K562 (cell line): ENCODE results near the gene PPDPF. TPM values are rescaled to one million over a fixed set of nuclear protein-coding genes. Genes with fewer than 3 reads are reported as not detected.
A peak's percentile ranks its signal among the peaks of the same experiment; 100 is the strongest.

Experiments used
- ATAC-seq: fragments of 200-7000 bp; cut with Tn5 transposase; 3 replicates; pipeline ENCODE4 v1.9.1; 2020; ENCODE audit warnings: moderate library complexity
- BruUV-seq: library from RNA; stranded (reverse); fragments of 400-500 nt; replicated peaks from 2 replicates; lab custom pipeline; 2021; lab: Mats Ljungman, UMichigan
- CTCF ChIA-PET: fragments of 300-600 bp; formaldehyde crosslinking; extraction: SDS; loops from one replicate; lab custom pipeline; 2021; ENCODE audit warnings: low intra/inter-chr PET ratio; lab: Yijun Ruan, JAX
- POLR2A ChIA-PET: fragments of 300-600, 350-650 bp; sonication (Branson Sonifier 250); formaldehyde crosslinking; extraction: SDS; loops from one replicate; lab custom pipeline; 2021; ENCODE audit warnings: antibody characterized with exemption, inconsistent platforms; lab: Yijun Ruan, JAX
- DNase-seq, 4 experiments: peaks; one replicate each; pipeline versions ENCODE4 v3.0.0 to v3.0.0-alpha.2; 2011 to 2018; ENCODE audit warnings: low spot score in 3 of 4, mixed read lengths in 3 of 4; ENCODE audit errors: extremely low read depth in 1 of 4
- FAIRE-seq: peaks from 2 replicates; lab custom pipeline; 2011; peaks lifted over from hg19 to GRCh38; lab: Jason Lieb, UNC
- H2AFZ ChIP-seq: 2 replicates; pipeline ENCODE4 v1.6.0; 2011; ENCODE audit warnings: low read depth, low read length, control low read depth, inconsistent platforms
- H3K27ac ChIP-seq: fragments of 200-600 bp; 3 replicates; pipeline ENCODE4 v1.8.0; 2011; ENCODE audit warnings: low read depth, mild to moderate bottlenecking, control low read depth, inconsistent platforms, low read length, moderate library complexity, mixed read lengths; ENCODE audit errors: extremely low read depth
- H3K27me3 ChIP-seq, 2 experiments: fragments of 300-600 bp in 1 of 2; 2 replicates in 1 of 2; 3 replicates in 1 of 2; pipeline versions ENCODE4 v1.6.0 to v1.8.0; 2011; ENCODE audit warnings: inconsistent platforms in 2 of 2, low read length in 2 of 2, mild to moderate bottlenecking in 1 of 2, mixed read lengths in 1 of 2, moderate library complexity in 1 of 2; ENCODE audit not compliant: control insufficient read depth in 2 of 2, insufficient read depth in 2 of 2
- H3K36me3 ChIP-seq: fragments of 300-600 bp; 3 replicates; pipeline ENCODE4 v1.8.0; 2011; ENCODE audit warnings: mild to moderate bottlenecking, low read length, inconsistent platforms; ENCODE audit not compliant: control insufficient read depth, insufficient read depth
- H3K4me1 ChIP-seq, 2 experiments: fragments of 200-600 bp in 1 of 2; replicated peaks in 1 of 2; 2 replicates in 1 of 2; 3 replicates in 1 of 2; pipeline versions ENCODE4 v1.5.1 to v1.8.0; 2011; ENCODE audit warnings: inconsistent platforms in 2 of 2, low read length in 2 of 2, mild to moderate bottlenecking in 1 of 2, mixed read lengths in 1 of 2, moderate library complexity in 1 of 2; ENCODE audit not compliant: control insufficient read depth in 2 of 2, insufficient read depth in 2 of 2
- H3K4me2 ChIP-seq: 2 replicates; pipeline ENCODE4 v1.6.1; 2011; ENCODE audit warnings: low read length, control low read depth, inconsistent platforms, mixed read lengths; ENCODE audit not compliant: insufficient read depth
- H3K4me3 ChIP-seq: fragments of 200-600 bp; sonication (generic), shearing (Covaris generic); 2 replicates; pipeline ENCODE4 v1.5.1; 2016; ENCODE audit warnings: control low read depth, inconsistent platforms
- H3K79me2 ChIP-seq: fragments of 200-600 bp; 3 replicates; pipeline ENCODE4 v1.8.0; 2011; ENCODE audit warnings: low read length, inconsistent platforms; ENCODE audit not compliant: control insufficient read depth, insufficient read depth
- H3K9ac ChIP-seq, 2 experiments: 2 replicates each; pipeline versions ENCODE4 v1.6.0 to v1.6.1; 2011; ENCODE audit warnings: low read depth in 2 of 2, low read length in 2 of 2, control low read depth in 1 of 2, inconsistent platforms in 1 of 2, mild to moderate bottlenecking in 1 of 2, mixed read lengths in 1 of 2; ENCODE audit not compliant: insufficient read depth in 1 of 2
- H3K9me1 ChIP-seq: one replicate; pipeline ENCODE4 v1.6.0; 2011; ENCODE audit warnings: inconsistent platforms, mild to moderate bottlenecking, low read length, moderate library complexity; ENCODE audit not compliant: control insufficient read depth, insufficient read depth
- H3K9me3 ChIP-seq: replicated peaks from 2 replicates; pipeline ENCODE4 v1.5.1; 2011; ENCODE audit warnings: low read depth, low read length, inconsistent platforms; ENCODE audit not compliant: control insufficient read depth, insufficient read depth
- H4K20me1 ChIP-seq: replicated peaks from 2 replicates; pipeline ENCODE4 v1.6.1; 2011; ENCODE audit warnings: low read length, inconsistent platforms, mixed read lengths; ENCODE audit not compliant: control insufficient read depth, insufficient read depth
- DIDO1 ChIP-seq: fragments of 450-650 bp; IDR thresholded peaks from 2 replicates; pipeline ENCODE4 v1.6.1; 2016; ENCODE audit warnings: low read depth, missing biosample characterization, missing genetic modification characterization
- NR2C1 ChIP-seq, 2 experiments: fragments of 450-650 bp; IDR thresholded peaks; 2 replicates each; pipeline ENCODE4 v1.6.1; 2017; ENCODE audit warnings: mild to moderate bottlenecking in 2 of 2, antibody characterized with exemption in 1 of 2, inconsistent platforms in 1 of 2, missing compliant biosample characterization in 1 of 2, missing genetic modification characterization in 1 of 2
- NR2C2 ChIP-seq, 2 experiments: fragments of 200-800 bp in 1 of 2; sonication (Bioruptor generic) in 1 of 2; sonication (generic) in 1 of 2; formaldehyde crosslinking in 1 of 2; IDR thresholded peaks; 2 replicates each; pipeline versions ENCODE4 v1.6.1 to v1.8.0; 2016 to 2022; ENCODE audit warnings: mild to moderate bottlenecking in 1 of 2, missing compliant biosample characterization in 1 of 2, missing genetic modification characterization in 1 of 2, missing genetic modification reagents in 1 of 2
- SP1 ChIP-seq: sonication (generic); formaldehyde crosslinking; IDR thresholded peaks from 2 replicates; pipeline ENCODE4 v1.8.1; 2022; ENCODE audit warnings: mild to moderate bottlenecking, missing genetic modification reagents
- THRB ChIP-seq: fragments of 450-650 bp; formaldehyde crosslinking; conservative IDR thresholded peaks from 2 replicates; pipeline ENCODE4 v1.4.0; 2022; ENCODE audit warnings: mild to moderate bottlenecking, missing genetic modification characterization
- ZBTB7A ChIP-seq: IDR thresholded peaks from 2 replicates; pipeline ENCODE4 v1.6.1; 2011; ENCODE audit warnings: low read depth, mild to moderate bottlenecking, low read length, moderate library complexity, borderline replicate concordance; ENCODE audit not compliant: control insufficient read depth
- ZNF140 ChIP-seq: fragments of 250-450 bp; sonication (Bioruptor Pico); IDR thresholded peaks from 2 replicates; pipeline ENCODE4 v1.8.0; 2021; ENCODE audit warnings: moderate library complexity, mild to moderate bottlenecking, inconsistent platforms
- ZNF263 ChIP-seq: sonication (generic); formaldehyde crosslinking; IDR thresholded peaks from 2 replicates; pipeline ENCODE4 v1.8.0; 2022; ENCODE audit warnings: mild to moderate bottlenecking, missing genetic modification reagents, borderline replicate concordance
- WGBS: fragments of 100-300 bp; shearing (Covaris generic); methylation state at CpG from one replicate; pipeline ENCODE4 v1.1.6; 2016; ENCODE audit warnings: low coverage, mixed read lengths; ENCODE audit not compliant: insufficient coverage; ENCODE audit errors: missing lambda C conversion rate; 5-methylcytosine and 5-hydroxymethylcytosine counted together
- in situ Hi-C: fragments of 300-500 bp; cut with MboI; formaldehyde crosslinking; loops from 4 replicates; pipeline ENCODE4 v1.15.0; 2018; ENCODE audit warnings: inconsistent platforms, mixed read lengths
- intact Hi-C: fragments of 100-400 bp; cut with micrococcal nuclease; formaldehyde crosslinking; loops from 2 replicates; pipeline ENCODE4 v1.14.2; 2022
- polyA plus RNA-seq, 8 experiments: library from polyadenylated mRNA; depleted of rRNA in 4 of 8; stranded (reverse) in 5 of 8; unstranded in 3 of 8; fragments of >200 nt; fragmentation: Nextera tagmentation in 2 of 8; fragmentation: Illumina TruSeq in 1 of 8; extraction: Ambion mirVana in 2 of 8; extraction: Trizol in 1 of 8; gene quantifications; 2 replicates each; pipeline versions ENCODE4 v1.2.1 to v1.2.3, GENCODE V29; 2011 to 2014; ENCODE audit warnings: inconsistent platforms in 1 of 8, missing spikeins in 1 of 8
- total RNA-seq, 7 experiments: library from RNA; depleted of rRNA in 6 of 7; stranded (reverse); fragments of >200 nt in 6 of 7; fragmentation: Illumina TruSeq in 2 of 7; extraction: Trizol in 2 of 7; gene quantifications; 2 replicates each; pipeline versions ENCODE4 v1.2.1 to v1.2.3, GENCODE V29; 2011 to 2021; ENCODE audit warnings: low replicate concordance in 1 of 7

Gene PPDPF
- total and polyA plus RNA-seq, 9 of the 15 experiments (the other 6 are each of a cell fraction or from before 2014, with no cell fraction given) = 0.77 to 233 (median 10.5) TPM

GRCh38 chr20:63558804-63559484 lies 38.4 kb downstream of the PPDPF start:
- no peak for DNase-seq
- intact Hi-C loops = loop anchor here (10.0 kb wide), 1 partner anchor 306 kb away; the partner anchor contains the start of genes ABHD16B and TPD52L2

More at GRCh38 chr20:63558804-63559484, 38.4 kb downstream of the PPDPF start:
- H3K36me3 ChIP-seq = no peaks in the 10 kb centered on the region
- no peaks in the 10 kb centered on the region for H3K9me3 ChIP-seq
- H3K4me2 ChIP-seq = no peak overlapping the region
- no peaks in the 10 kb centered on the region for H3K9me1 ChIP-seq
- H3K27me3 ChIP-seq = 0 out of 5 replicates have a peak, but pooled peaks cover 0 to 6% of the 10 kb centered on the region in 2 experiments
- BruUV-seq = no TSS peak
- H3K4me1 ChIP-seq = peaks cover 5 to 85% of the 10 kb centered on the region in 2 experiments; a peak in 4 of 5 replicates
- no peak for FAIRE-seq
- TF ChIP-seq NR2C1 (IDR thresholded peaks at IDR 0.05) (peak; percentile 51), NR2C1 (tag; IDR thresholded peaks at IDR 0.05) (0 out of 2 replicates have a peak, but pooled peaks have one; percentile 31), SP1 (CRISPR knock-in tag) (peak; percentile 46; the same call in 1 of the 2 replicates), THRB (CRISPR knock-in tag) (no peak), ZNF140 (no peak), ZNF263 (peak; percentile 64; the same call in 1 of the 2 replicates), DIDO1 (tag) (no peak), ZBTB7A (0 out of 2 replicates have a peak, but pooled peaks have one; percentile 9), NR2C2 (CRISPR knock-in tag; IDR thresholded peaks at IDR 0.05) (peak; percentile 30; the same call in 1 of the 2 replicates), NR2C2 (tag; IDR thresholded peaks at IDR 0.05) (peak; percentile 75; the same call in 1 of the 2 replicates)
- TF ChIP-seq, all 486 proteins: peak for 5
- in situ Hi-C loops = no loop called here
- Histone ChIP-seq H3K4me3 (no peak overlapping the region), H3K9ac (no peak overlapping the region), H3K79me2 (no peaks in the 10 kb centered on the region), H4K20me1 (no peaks in the 10 kb centered on the region), H3K27ac (no peak overlapping the region), H2AFZ (no peak overlapping the region)
- CTCF ChIA-PET = no interaction called here
- POLR2A ChIA-PET = interaction anchor here (0.8 kb wide), 1 partner anchor 20 kb away, joined by 3 read pairs; no protein-coding TSS in a partner anchor
- 73% methylated on average over 11 of the region's 14 CpGs for WGBS
- no peak for ATAC-seq
